Lower leg skin (tissue), 3 donors: Measurements from ENCODE around the gene PHACTR4.

ENCODE experiments used
- POLR2A ChIP-seq, 2 donors: fragments of 450-650 bp; IDR thresholded peaks; one replicate each; pipeline ENCODE4 v1.6.1; 2016 to 2017; ENCODE audit warnings: antibody characterized with exemption in 2 of 2, mild to moderate bottlenecking in 1 of 2, moderate library complexity in 1 of 2
- TF ChIP-seq, protein P1 (sequence below), 3 donors: fragments of 450-650 bp; IDR thresholded peaks; one replicate each; pipeline ENCODE4 v1.5.1; 2016; ENCODE audit warnings: antibody characterized with exemption in 3 of 3, mild to moderate bottlenecking in 3 of 3, moderate library complexity in 2 of 3

DNA sequence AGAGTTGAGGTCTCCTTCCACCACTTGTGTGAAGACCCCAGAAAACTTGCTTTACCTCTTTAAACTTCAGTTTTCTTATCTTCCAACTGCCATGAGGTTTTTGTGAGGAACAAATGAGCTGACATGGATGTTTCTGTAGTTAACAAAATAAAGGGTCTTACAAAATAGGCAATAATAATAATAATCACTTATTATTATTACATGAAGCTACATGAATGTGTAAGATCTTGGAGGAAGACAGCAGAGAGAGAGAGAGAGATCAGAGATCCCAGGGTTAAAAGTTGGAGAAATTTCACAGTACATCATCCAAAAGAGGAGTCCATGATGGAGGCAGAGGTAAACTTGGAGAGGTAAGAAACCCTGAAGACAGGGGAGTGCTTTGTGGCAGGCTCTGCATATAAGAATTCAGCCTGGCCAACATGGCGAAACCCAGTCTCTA, 147.0 kb downstream of the PHACTR4 start:
- TF ChIP-seq, protein P1, sequence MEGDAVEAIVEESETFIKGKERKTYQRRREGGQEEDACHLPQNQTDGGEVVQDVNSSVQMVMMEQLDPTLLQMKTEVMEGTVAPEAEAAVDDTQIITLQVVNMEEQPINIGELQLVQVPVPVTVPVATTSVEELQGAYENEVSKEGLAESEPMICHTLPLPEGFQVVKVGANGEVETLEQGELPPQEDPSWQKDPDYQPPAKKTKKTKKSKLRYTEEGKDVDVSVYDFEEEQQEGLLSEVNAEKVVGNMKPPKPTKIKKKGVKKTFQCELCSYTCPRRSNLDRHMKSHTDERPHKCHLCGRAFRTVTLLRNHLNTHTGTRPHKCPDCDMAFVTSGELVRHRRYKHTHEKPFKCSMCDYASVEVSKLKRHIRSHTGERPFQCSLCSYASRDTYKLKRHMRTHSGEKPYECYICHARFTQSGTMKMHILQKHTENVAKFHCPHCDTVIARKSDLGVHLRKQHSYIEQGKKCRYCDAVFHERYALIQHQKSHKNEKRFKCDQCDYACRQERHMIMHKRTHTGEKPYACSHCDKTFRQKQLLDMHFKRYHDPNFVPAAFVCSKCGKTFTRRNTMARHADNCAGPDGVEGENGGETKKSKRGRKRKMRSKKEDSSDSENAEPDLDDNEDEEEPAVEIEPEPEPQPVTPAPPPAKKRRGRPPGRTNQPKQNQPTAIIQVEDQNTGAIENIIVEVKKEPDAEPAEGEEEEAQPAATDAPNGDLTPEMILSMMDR (IDR thresholded peaks at IDR 0.05): no peak
- no peak for TF ChIP-seq POLR2A (IDR thresholded peaks at IDR 0.05)
